Stimulated activated CD8-positive, alpha-beta memory T cell treated with anti-CD3 and anti-CD28 coated beads, Interleukin-7, amount 100 ng/mL, for 48 hours (primary cell): Measurements from ENCODE around the gene RIPK4.

Source experiments
- DNase-seq, 2 donors: peaks; one replicate each; pipeline ENCODE4 v3.0.0-alpha.2; 2020; ENCODE audit warnings: low read depth in 1 of 2; ENCODE audit errors: extremely low read depth in 1 of 2

The RIPK4 gene

GRCh38 chr21:41769933-41770332, 3.1 kb upstream of the RIPK4 start:
- DNase-seq, result no peak

GRCh38 chr21:41769521-41769920, 2.7 kb upstream of the RIPK4 start:
- DNase-seq, result no peak

GRCh38 chr21:41769111-41769510, 2.3 kb upstream of the RIPK4 start:
- no peak for DNase-seq

- no peak for DNase-seq
These were observed 1.7 kb upstream of the RIPK4 start for GRCh38 chr21:41768437-41769042.

- no peak for DNase-seq
These were observed 969 bp upstream of the RIPK4 start for GRCh38 chr21:41767606-41768436.

- no peak for DNase-seq
These were observed 624 bp downstream of the RIPK4 start for GRCh38 chr21:41765973-41766882.

- DNase-seq, result no peak
These were observed 1.4 kb downstream of the RIPK4 start for GRCh38 chr21:41765420-41765821.

- no peak for DNase-seq
These were observed 2.1 kb downstream of the RIPK4 start for GRCh38 chr21:41764558-41765419.

- no peak for DNase-seq
These were observed 2.9 kb downstream of the RIPK4 start for GRCh38 chr21:41763996-41764395.

- DNase-seq, result no peak
These were observed 3.4 kb downstream of the RIPK4 start for GRCh38 chr21:41763398-41763931.

GRCh38 chr21:41762753-41763152, 4.1 kb downstream of the RIPK4 start:
- no peak for DNase-seq

- no peak for DNase-seq
These were observed 4.8 kb downstream of the RIPK4 start for GRCh38 chr21:41761934-41762635.

GRCh38 chr21:41761211-41761933, 5.5 kb downstream of the RIPK4 start:
- no peak for DNase-seq

- no peak for DNase-seq
These were observed 6.4 kb downstream of the RIPK4 start for GRCh38 chr21:41760411-41760810.

GRCh38 chr21:41759926-41760325, 6.9 kb downstream of the RIPK4 start:
- DNase-seq, result no peak

- no peak for DNase-seq
These were observed 7.5 kb downstream of the RIPK4 start for GRCh38 chr21:41759214-41759840.

- no peak for DNase-seq
These were observed 8.3 kb downstream of the RIPK4 start for GRCh38 chr21:41758550-41758949.

- DNase-seq, result no peak
These were observed 10.7 kb downstream of the RIPK4 start for GRCh38 chr21:41755934-41756773.
